ENCODE results near the gene NAA30.

DNA sequence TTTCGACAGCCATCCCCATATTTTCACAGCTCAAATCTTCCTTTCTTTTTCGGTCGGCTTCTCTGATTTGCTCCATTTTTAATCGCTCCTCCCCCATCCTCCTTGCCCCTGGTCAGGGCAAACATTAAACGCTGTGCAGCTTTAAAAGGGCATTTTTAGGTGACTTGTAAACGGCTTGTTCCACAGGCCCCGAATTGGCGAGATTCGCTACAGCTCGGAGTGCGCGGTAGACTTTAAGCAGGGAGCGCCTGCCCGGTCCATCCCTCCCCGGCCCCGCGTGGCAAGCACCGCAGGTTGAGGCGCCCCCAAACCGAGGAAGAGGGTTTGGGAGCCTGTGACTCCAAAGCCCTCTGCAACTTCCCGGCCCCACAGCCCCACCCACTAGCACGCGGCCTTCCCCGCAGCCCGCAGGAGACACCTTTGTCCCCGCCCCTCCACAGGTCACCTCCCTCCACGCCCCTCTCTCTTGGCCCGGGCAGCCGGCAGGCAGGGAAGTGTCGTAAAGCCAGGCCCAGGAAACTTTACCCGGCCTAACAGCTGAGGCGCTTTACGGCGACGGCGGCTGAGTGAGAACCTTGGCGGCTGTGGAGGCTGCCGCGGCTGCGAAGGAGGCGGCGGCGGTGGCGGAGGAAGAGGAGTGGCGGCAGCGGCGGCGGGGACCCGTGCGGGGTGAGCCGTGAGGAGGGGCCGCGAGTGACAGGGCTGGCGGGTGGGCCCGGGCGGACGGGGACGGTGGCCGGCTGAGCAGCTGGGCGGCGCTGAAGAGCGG is at the start of gene NAA30:
- TF ChIP-seq CTCF (IDR thresholded peaks at IDR 0.05; ENCODE audit: insufficient read depth, low read length, poor library complexity, severe bottlenecking) (no peak), EZH2phosphoT487 (conservative IDR thresholded peaks at IDR 0.05; ENCODE audit: low read length) (no peak)
